AG04449 (cell line): ENCODE data around the gene MAX.

ENCODE experiments used
- CTCF ChIA-PET: fragments of 350-600 bp; formaldehyde crosslinking; extraction: SDS; loops from one replicate; lab custom pipeline; 2021; ENCODE audit warnings: antibody characterized with exemption; lab: Yijun Ruan, JAX
- POLR2A ChIA-PET: fragments of 400-600, 350-600 bp; formaldehyde crosslinking; extraction: SDS; loops from one replicate; lab custom pipeline; 2020; ENCODE audit warnings: antibody characterized with exemption, inconsistent platforms; lab: Yijun Ruan, JAX
- DNase-seq: peaks from one replicate; pipeline ENCODE4 v3.0.0-alpha.2; 2010; ENCODE audit warnings: low read depth, low spot score
- H3K4me3 ChIP-seq: 2 replicates; pipeline ENCODE4 v1.5.1; 2011; ENCODE audit warnings: low read depth, mild to moderate bottlenecking, control low read depth, low read length
- CTCF ChIP-seq: IDR thresholded peaks from one replicate; pipeline ENCODE4 v1.5.1; 2011; ENCODE audit warnings: mild to moderate bottlenecking, moderate library complexity, low read length, control low read depth, inconsistent platforms; ENCODE audit not compliant: insufficient read depth; ENCODE audit errors: missing control alignments

MAX gene

GRCh38 chr14:65142914-65143625 lies 40.8 kb upstream of the MAX start:
- CTCF ChIA-PET, result interaction anchor here (0.6 to 1.2 kb wide), 2 partner anchors 11 to 14 kb away, joined by 3 read pairs; no protein-coding TSS in a partner anchor
- no peak for TF ChIP-seq CTCF
- POLR2A ChIA-PET, result no interaction called here
- no peak for DNase-seq
- H3K4me3 ChIP-seq, result no peak overlapping the region

- DNase-seq, result no peak
- CTCF ChIA-PET, result interaction anchor here (0.6 to 1.2 kb wide), 2 partner anchors 10 to 15 kb away, joined by 3 read pairs; no protein-coding TSS in a partner anchor
- no peak for TF ChIP-seq CTCF
- POLR2A ChIA-PET, result no interaction called here
- H3K4me3 ChIP-seq, result no peak overlapping the region
These were observed 40.1 kb upstream of the MAX start for GRCh38 chr14:65142429-65142828.

- no peak for TF ChIP-seq CTCF
- DNase-seq, result no peak
- POLR2A ChIA-PET, result no interaction called here
- CTCF ChIA-PET, result interaction anchor here (1.2 kb wide), 1 partner anchor 683 kb away, joined by 3 read pairs; no protein-coding TSS in a partner anchor
- H3K4me3 ChIP-seq, result no peak overlapping the region
These were observed 39.2 kb upstream of the MAX start for GRCh38 chr14:65141523-65141922.

DNA sequence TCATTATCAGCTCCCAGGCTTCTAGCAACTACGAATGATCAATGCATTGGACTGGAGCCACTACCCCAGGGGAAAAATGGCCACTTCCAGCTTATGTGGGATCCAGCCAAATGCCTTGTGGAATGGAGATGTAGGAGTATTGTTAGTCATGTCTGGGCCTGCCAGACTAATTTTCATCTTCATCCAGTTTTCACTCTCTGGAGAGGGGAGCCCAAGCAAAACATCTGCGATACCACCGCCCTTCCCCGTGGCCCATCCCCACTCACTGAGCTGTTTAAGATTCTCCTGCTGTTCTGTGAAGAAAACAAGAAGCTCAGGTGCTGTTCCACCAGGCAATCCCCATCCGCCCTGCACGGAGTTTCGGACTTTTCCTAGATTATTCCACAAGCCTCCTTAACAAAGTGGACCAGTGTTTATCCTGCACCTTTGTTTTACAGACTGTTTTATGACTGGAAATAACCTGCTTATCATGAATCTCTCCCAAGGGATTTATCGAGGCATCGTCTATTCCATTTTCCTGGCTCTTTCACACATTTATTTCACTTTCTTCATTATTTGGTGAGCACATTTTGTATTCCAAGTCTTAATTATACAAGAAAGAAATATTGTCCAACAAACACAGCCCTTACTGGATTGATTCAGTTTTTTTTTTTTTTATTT lies 35.5 kb upstream of the MAX start:
- no peak overlapping the region for H3K4me3 ChIP-seq
- DNase-seq, result no peak
- POLR2A ChIA-PET, result no interaction called here
- no peak for TF ChIP-seq CTCF
- CTCF ChIA-PET, result no interaction called here

DNA sequence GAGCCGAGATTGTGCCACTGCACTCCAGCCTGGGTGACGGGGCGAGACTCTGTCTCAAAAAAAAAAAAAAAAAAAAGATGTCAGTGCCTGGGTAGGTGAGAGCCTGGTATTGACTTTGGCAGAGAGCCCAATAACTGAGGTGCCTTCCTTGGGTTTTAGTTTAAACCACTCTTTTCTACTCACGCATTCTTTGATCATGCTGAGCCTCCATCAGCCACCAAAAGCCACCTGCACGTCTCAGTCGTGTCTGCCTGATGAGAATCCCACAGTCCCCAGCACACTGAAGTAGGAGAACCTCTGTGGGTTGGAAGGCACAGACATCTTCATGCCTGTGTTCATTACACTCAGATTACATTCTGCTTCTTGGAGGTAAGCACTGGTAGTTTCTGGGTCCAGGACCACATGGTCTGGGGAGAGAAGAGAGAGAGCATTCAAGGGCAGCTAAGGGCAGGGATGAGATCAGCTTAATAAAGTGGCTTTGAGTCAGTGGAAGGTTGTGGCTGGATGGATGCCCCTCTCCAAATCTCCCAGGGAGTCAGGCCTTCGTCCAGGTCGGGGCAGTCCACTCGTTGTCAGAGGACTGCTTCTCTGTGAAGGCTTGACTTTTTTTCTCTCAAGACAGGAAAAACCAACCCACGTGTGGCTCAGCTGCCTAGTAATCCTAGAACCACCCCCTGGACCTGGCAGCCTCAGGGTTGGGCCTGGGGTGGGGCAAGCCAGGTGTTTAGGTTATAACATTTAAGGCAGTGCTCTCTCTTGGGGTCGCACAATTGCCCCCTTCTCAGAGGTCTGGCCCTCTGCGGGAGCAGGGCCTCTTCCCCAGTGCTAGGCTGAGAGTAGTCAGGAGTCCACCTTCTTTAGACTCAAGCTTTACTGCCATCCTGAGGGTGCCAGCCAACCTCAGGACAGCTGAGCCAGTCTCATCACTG lies 32.6 kb upstream of the MAX start:
- TF ChIP-seq CTCF, result no peak
- CTCF ChIA-PET, result interaction anchor here (1.8 kb wide), 1 partner anchor 29 kb away, joined by 4 read pairs; no protein-coding TSS in a partner anchor
- H3K4me3 ChIP-seq, result no peak overlapping the region
- DNase-seq, result no peak
- POLR2A ChIA-PET, result no interaction called here
